PC-3 (cell line): ENCODE results near the gene PKDCC. TPM values are rescaled to one million over a fixed set of nuclear protein-coding genes. Genes with fewer than 3 reads are reported as not detected.

ENCODE experiments used
- ATAC-seq: fragments of 200-7000 bp; cut with Tn5 transposase; 2 replicates; pipeline ENCODE4 v1.9.1; 2020; ENCODE audit warnings: mild to moderate bottlenecking, moderate library complexity
- BruUV-seq: library from RNA; stranded (reverse); fragments of 400-500 nt; replicated peaks from 2 replicates; lab custom pipeline; 2021; lab: Mats Ljungman, UMichigan
- CTCF ChIA-PET: fragments of 300-600 bp; sonication (Branson Sonifier 250); formaldehyde crosslinking; loops from one replicate; lab custom pipeline; 2022; ENCODE audit warnings: antibody characterized with exemption; lab: Charles Lee
- POLR2A ChIA-PET: fragments of 300-600 bp; sonication (Branson Sonifier 250); formaldehyde crosslinking; loops from one replicate; lab custom pipeline; 2022; ENCODE audit warnings: antibody characterized with exemption; ENCODE audit not compliant: unreplicated experiment; lab: Charles Lee
- DNase-seq: peaks from one replicate; pipeline ENCODE4 v3.0.0-alpha.2; 2015
- H2AFZ ChIP-seq: fragments of 300-600 bp; sonication (generic); 2 replicates; pipeline ENCODE4 v1.6.0; 2016; ENCODE audit warnings: antibody characterized with exemption, low read length
- H3F3A ChIP-seq: fragments of 300-600 bp; sonication (generic); one replicate; pipeline ENCODE4 v1.6.0; 2017; ENCODE audit warnings: antibody characterized with exemption, low read length, control low read depth, mild to moderate bottlenecking; ENCODE audit not compliant: unreplicated experiment
- H3K27ac ChIP-seq: fragments of 300-600 bp; sonication (generic); 2 replicates; pipeline ENCODE4 v1.5.1; 2016; ENCODE audit warnings: mild to moderate bottlenecking, low read length
- H3K27me3 ChIP-seq: fragments of 300-600 bp; sonication (generic); 2 replicates; pipeline ENCODE4 v1.6.1; 2016; ENCODE audit warnings: low read length, mixed read lengths
- H3K36me3 ChIP-seq: fragments of 300-600 bp; sonication (generic); 2 replicates; pipeline ENCODE4 v1.6.1; 2016; ENCODE audit warnings: low read depth, mixed run types, low read length, mixed read lengths
- H3K4me1 ChIP-seq: fragments of 300-600 bp; sonication (generic); 2 replicates; pipeline ENCODE4 v1.5.1; 2016; ENCODE audit warnings: low read length; ENCODE audit not compliant: insufficient read depth
- H3K4me2 ChIP-seq: fragments of 300-600 bp; sonication (generic); 2 replicates; pipeline ENCODE4 v1.6.0; 2016; ENCODE audit warnings: low read length
- H3K4me3 ChIP-seq: fragments of 300-600 bp; sonication (generic); 2 replicates; pipeline ENCODE4 v1.5.1; 2016; ENCODE audit warnings: mild to moderate bottlenecking, low read length, mixed read lengths
- H3K79me2 ChIP-seq: fragments of 300-600 bp; sonication (generic); 2 replicates; pipeline ENCODE4 v1.6.1; 2017; ENCODE audit warnings: low read length, mixed read lengths
- H3K9ac ChIP-seq: fragments of 300-600 bp; sonication (generic); 2 replicates; pipeline ENCODE4 v1.6.0; 2016; ENCODE audit warnings: mild to moderate bottlenecking, low read length
- H3K9me2 ChIP-seq: fragments of 300-600 bp; sonication (generic); replicated peaks from 2 replicates; pipeline ENCODE4 v1.6.1; 2016; ENCODE audit warnings: mixed run types, low read length, mixed read lengths
- H3K9me3 ChIP-seq: fragments of 300-600 bp; sonication (generic); 2 replicates; pipeline ENCODE4 v1.6.1; 2016; ENCODE audit warnings: low read length, mixed read lengths
- H4K20me1 ChIP-seq: fragments of 300-600 bp; sonication (generic); 2 replicates; pipeline ENCODE4 v1.6.1; 2016; ENCODE audit warnings: low read length, mixed read lengths
- EZH2 ChIP-seq: fragments of 300-600 bp; sonication (generic); IDR thresholded peaks from one replicate; pipeline ENCODE4 v1.6.1; 2017; ENCODE audit warnings: antibody characterized with exemption, mild to moderate bottlenecking, low read length; ENCODE audit not compliant: unreplicated experiment
- EZH2phosphoT487 ChIP-seq: fragments of 300-600 bp; sonication (generic); IDR thresholded peaks from 2 replicates; pipeline ENCODE4 v1.6.1; 2018; ENCODE audit warnings: mild to moderate bottlenecking, antibody characterized with exemption, low read length, borderline replicate concordance
- intact Hi-C: fragments of 100-400 bp; cut with micrococcal nuclease; formaldehyde crosslinking; loops from 2 replicates; pipeline ENCODE4 v1.9.0; 2023
- total RNA-seq: library from RNA; depleted of rRNA; stranded (reverse); fragments of >200 nt; gene quantifications from 2 replicates; pipeline ENCODE4 v1.2.3, GENCODE V29; 2014
- TF ChIP-seq, protein P1 (sequence below): fragments of 300-600 bp; sonication (generic); conservative IDR thresholded peaks from 2 replicates; pipeline ENCODE4 v1.5.1; 2017; ENCODE audit warnings: antibody characterized with exemption, low read depth, mild to moderate bottlenecking, low read length

The PKDCC gene
- total RNA-seq, 1 experiment from 2014 or later = 2.1 TPM

DNA sequence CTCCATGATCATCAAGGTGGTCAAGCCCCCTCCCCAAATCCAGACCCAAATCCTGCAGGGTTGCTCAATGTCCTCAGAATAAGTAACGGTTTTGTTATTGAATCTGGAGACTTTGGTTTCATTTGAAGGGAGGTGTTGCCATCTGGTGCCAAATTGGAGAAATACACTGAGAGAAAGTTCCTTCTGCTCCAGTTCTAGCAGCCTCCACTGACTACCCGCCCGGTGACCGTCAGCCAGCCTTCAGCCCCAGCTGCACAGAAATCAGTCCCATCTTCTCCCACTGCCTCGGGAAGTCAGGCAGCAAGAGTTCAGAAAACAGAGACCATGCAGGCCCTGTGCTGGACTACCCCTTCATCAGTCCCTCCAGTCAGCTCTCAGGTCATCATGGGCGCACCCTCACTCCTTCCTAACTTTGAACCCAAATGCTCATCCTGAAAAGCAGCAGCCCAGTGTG is 38.7 kb downstream of the PKDCC start:
- H4K20me1 ChIP-seq = no peaks in the 10 kb centered on the region
- TF ChIP-seq, protein P1, sequence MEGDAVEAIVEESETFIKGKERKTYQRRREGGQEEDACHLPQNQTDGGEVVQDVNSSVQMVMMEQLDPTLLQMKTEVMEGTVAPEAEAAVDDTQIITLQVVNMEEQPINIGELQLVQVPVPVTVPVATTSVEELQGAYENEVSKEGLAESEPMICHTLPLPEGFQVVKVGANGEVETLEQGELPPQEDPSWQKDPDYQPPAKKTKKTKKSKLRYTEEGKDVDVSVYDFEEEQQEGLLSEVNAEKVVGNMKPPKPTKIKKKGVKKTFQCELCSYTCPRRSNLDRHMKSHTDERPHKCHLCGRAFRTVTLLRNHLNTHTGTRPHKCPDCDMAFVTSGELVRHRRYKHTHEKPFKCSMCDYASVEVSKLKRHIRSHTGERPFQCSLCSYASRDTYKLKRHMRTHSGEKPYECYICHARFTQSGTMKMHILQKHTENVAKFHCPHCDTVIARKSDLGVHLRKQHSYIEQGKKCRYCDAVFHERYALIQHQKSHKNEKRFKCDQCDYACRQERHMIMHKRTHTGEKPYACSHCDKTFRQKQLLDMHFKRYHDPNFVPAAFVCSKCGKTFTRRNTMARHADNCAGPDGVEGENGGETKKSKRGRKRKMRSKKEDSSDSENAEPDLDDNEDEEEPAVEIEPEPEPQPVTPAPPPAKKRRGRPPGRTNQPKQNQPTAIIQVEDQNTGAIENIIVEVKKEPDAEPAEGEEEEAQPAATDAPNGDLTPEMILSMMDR = peak; percentile 89
- no peak for TF ChIP-seq EZH2
- H3K36me3 ChIP-seq = no peaks in the 10 kb centered on the region
- no TSS peak for BruUV-seq
- H3K9me3 ChIP-seq = no peaks in the 10 kb centered on the region
- H3K9ac ChIP-seq = no peak overlapping the region
- no peak overlapping the region for H3K27ac ChIP-seq
- H2AFZ ChIP-seq = peak overlapping the region; percentile 50; the same call in 1 of the 2 replicates
- ATAC-seq = peak; percentile 60
- no peak overlapping the region for H3K4me3 ChIP-seq
- peak overlapping the region; percentile 49 for H3K4me2 ChIP-seq
- ChIA-PET POLR2A (no interaction called here), CTCF (interaction anchor here (1.0 to 3.3 kb wide), 3 partner anchors 217 to 233 kb away, joined by 4 to 29 read pairs (median 12); no protein-coding TSS in a partner anchor)
- intact Hi-C loops = loop anchor here (1.0 to 2.0 kb wide), 4 partner anchors 120 to 233 kb away; no protein-coding TSS in a partner anchor
- H3K27me3 ChIP-seq = no peaks in the 10 kb centered on the region
- no peaks in the 10 kb centered on the region for H3K79me2 ChIP-seq
- peaks cover 13% of the 10 kb centered on the region for H3K4me1 ChIP-seq
- H3F3A ChIP-seq = no peaks in the 10 kb centered on the region
- no peaks in the 10 kb centered on the region for H3K9me2 ChIP-seq
- DNase-seq = peak; percentile 83

DNA sequence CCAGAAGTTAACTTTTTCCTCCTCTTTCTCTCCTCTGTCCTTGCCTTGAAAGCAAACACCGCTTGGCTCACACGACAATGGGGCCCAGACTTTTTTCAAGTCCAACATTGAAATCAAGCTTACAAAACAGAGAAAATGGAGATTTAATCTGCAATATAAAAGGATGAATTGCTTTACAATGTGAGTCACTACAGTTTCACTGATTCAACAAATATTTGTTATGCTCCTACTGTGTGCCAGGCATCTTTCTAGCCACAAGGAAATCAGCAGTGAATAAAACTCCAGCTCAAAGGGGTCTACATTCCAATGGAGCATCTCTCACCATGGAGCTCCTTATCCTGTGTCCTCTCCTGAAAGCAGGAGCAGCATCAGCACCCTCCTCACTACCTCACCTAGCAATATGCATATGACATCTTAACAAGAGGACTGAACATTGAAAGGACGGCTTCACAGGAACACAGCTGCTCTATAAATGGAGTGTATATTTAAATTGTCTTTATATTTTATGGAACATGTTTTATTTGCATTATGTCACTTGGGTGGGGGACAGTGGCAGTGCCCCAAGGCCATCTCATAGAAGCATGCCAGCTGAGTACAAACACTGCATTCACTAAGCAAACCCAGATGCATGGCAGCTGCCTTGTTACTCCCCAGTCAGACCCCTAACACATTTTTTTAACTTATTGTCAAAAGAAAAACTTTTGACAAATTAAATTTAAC is 39.5 kb downstream of the PKDCC start:
- no peaks in the 10 kb centered on the region for H3K9me2 ChIP-seq
- TF ChIP-seq, protein P1 = no peak
- no peak for TF ChIP-seq EZH2
- no peak for TF ChIP-seq EZH2phosphoT487
- ChIA-PET CTCF (interaction anchor here (1.0 to 3.3 kb wide), 4 partner anchors 218 to 241 kb away, joined by 4 to 29 read pairs (median 10); no protein-coding TSS in a partner anchor), POLR2A (no interaction called here)
- ATAC-seq (peak; percentile 49), DNase-seq (peak; percentile 53)
- H4K20me1 ChIP-seq = no peaks in the 10 kb centered on the region
- H3K4me3 ChIP-seq = no peak overlapping the region
- no peaks in the 10 kb centered on the region for H3F3A ChIP-seq
- 0 out of 2 replicates have a peak overlapping the region, but pooled peaks have one; percentile 50 for H2AFZ ChIP-seq
- H3K27ac ChIP-seq = no peak overlapping the region
- no TSS peak for BruUV-seq
- intact Hi-C loops = loop anchor here (2.0 kb wide), 2 partner anchors 120 to 226 kb away; no protein-coding TSS in a partner anchor
- H3K9me3 ChIP-seq = no peaks in the 10 kb centered on the region
- H3K4me1 ChIP-seq = peaks cover 19% of the 10 kb centered on the region
- H3K4me2 ChIP-seq = peak overlapping the region; percentile 49
- H3K27me3 ChIP-seq = no peaks in the 10 kb centered on the region
- no peaks in the 10 kb centered on the region for H3K36me3 ChIP-seq
- H3K9ac ChIP-seq = no peak overlapping the region
- H3K79me2 ChIP-seq = no peaks in the 10 kb centered on the region
